Mammary epithelial cell (primary cell): ENCODE results near the gene CDH4.

ENCODE experiments used
- EZH2 ChIP-seq: IDR thresholded peaks from 2 replicates; pipeline ENCODE4 v1.6.1; 2012; ENCODE audit warnings: low read length, inconsistent platforms, borderline replicate concordance
- TF ChIP-seq, protein P1 (sequence below), 2 donors: IDR thresholded peaks in 1 of 2; conservative IDR thresholded peaks in 1 of 2; 2 replicates each; pipeline ENCODE4 v1.5.1; 2011 to 2012; ENCODE audit warnings: inconsistent platforms in 2 of 2, low read length in 2 of 2, mild to moderate bottlenecking in 2 of 2, control low read depth in 1 of 2, low read depth in 1 of 2; ENCODE audit not compliant: insufficient read depth in 1 of 2; ENCODE audit errors: extremely low read depth in 1 of 2

DNA sequence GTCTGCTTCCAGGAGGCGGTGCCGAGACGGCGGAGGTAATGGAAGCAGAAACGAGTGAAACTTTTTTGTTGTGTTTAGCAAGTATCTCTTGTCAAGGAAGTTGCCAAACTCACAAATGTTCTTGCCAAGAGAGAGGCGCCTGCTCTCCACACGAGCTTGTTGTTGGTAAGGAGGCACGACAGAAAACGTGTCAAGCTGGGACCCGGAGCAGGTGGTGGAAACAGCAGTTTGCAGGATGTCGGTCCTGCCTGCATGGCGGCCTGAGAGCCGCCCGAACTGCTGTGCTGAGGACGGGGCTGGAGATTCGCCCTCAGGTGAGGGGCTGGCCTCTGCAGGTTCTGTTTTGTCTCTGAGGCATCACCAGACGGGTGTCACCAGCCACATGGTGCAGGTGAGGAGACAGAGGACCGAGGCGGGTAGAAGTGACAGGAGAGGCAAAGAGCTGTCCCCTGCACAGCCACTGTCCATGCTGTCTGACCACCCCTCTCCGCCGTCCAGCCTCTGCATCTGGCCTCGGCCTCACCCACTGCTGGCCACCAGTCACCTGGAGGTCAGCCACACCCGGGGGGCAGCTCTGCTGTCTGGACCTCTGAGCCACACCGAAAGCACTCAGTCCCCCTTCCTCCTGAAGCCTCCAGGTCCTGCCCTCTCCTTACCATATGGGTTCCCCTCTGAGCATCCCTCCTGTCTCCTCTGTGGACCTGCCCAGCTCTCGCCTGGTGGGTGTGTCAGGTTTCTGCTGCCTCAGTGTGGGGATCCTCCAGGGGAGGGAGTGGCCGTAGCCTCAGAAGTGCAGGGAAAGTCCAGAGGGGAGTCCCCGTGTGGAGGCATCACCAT is 552.1 kb downstream of the CDH4 start:
- TF ChIP-seq, protein P1, sequence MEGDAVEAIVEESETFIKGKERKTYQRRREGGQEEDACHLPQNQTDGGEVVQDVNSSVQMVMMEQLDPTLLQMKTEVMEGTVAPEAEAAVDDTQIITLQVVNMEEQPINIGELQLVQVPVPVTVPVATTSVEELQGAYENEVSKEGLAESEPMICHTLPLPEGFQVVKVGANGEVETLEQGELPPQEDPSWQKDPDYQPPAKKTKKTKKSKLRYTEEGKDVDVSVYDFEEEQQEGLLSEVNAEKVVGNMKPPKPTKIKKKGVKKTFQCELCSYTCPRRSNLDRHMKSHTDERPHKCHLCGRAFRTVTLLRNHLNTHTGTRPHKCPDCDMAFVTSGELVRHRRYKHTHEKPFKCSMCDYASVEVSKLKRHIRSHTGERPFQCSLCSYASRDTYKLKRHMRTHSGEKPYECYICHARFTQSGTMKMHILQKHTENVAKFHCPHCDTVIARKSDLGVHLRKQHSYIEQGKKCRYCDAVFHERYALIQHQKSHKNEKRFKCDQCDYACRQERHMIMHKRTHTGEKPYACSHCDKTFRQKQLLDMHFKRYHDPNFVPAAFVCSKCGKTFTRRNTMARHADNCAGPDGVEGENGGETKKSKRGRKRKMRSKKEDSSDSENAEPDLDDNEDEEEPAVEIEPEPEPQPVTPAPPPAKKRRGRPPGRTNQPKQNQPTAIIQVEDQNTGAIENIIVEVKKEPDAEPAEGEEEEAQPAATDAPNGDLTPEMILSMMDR (conservative IDR thresholded peaks at IDR 0.05 in 1 of 2, IDR thresholded peaks at IDR 0.05 in 1 of 2; ENCODE audit: extremely low read depth in 1 of 2, insufficient read depth in 1 of 2, low read depth in 1 of 2, low read length in 2 of 2): no peak
- TF ChIP-seq EZH2: no peak
